GM21423 (cell line): ENCODE data around the gene SUSD1.
"Not testable (repeated sequence)": the region's sequence is repeated elsewhere in the genome, so short reads cannot be mapped to it uniquely, and the experiment has no call there.

Source experiments
- ATAC-seq: cut with Tn5 transposase; IDR thresholded peaks from one replicate; pipeline ENCODE4 v1.9.1; 2021; ENCODE audit warnings: mild to moderate bottlenecking, moderate library complexity; ENCODE audit not compliant: unreplicated experiment

SUSD1 gene

DNA sequence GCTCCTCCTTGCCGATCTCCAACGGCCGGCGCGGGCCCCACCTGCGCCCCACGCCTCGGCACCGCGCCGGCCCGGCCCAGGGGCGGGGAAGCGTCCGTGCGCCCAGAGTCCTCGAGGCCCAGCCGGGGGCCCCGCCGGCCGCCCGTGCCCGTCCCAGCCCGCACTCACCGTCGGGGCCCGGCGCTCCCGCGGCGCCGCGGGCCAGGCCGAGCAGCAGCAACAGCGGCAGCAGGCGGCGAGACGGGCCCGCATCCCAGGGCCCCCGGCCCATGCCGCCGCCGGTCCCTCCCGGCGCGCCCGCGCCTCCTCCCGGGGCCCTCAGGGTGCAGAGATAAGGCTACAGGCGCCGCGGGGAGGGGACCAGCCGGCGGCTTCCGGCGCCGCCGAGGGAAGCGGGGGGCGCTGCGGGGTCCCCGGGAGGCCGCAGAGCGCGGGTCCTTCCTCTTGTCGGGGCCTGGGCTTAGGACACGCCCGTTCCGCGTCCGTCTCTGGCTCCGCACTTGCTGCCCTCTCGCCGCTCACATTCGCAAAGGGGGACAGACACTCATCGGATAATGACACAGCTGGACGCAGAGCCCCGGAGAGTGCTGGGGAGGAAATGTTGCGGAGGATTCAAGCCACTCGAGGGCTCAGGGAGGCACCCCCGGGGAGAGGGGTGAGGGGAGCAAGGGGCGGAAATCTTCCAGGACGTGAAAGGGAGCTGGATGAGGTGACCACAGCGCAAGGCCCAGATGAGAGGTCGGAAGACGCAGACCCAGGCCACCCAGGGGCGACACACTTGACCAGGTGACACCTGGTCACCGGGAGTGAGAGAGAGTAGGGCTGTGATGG is at the start of gene SUSD1:
SUSD1 (minus strand) TSS at position 333 of the 831 bp plus-strand sequence; CDS start at position 271, 62 bp downstream.
- ATAC-seq = peak; percentile 45

DNA sequence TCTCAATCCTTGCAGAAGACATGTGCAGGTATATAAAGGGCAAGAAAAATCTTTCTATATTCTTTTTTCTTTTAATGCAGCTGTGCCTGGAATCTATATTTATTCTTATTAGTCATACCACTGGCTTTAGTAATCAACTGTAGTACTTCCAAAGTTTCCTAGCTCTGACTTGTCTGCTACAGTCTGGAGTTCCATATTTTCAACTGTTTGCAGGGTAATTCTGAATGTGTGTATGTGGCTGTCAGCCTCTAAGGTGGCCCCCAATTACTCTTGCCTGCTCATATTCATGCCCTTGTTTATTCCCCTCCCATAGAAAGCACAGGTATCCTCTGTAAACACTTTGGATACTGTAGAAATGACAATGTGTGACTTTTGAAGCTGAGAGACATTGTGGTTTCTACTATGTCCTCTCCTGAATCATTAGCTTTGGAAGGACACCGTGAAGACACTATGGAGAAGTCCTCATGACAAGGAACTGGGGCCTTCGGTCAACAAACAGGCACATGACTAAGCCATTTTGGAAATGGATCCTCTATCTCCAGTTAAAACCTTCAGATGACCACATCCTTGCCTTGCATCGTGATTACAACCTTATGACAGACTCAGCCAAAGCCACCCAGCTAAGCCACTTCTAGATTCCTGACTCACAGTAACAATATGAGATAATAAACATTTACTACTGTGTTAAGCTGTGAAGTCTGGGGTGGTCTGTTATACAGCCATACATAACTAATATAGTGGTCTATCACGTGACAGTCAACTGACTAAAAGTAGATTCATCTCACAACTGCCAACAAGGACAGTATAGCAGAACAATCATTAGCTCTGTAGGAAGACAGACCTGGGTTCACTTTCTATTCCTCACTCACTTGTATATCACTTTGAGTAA is 49.5 kb upstream of the SUSD1 start:
- peak; percentile 83 for ATAC-seq

DNA sequence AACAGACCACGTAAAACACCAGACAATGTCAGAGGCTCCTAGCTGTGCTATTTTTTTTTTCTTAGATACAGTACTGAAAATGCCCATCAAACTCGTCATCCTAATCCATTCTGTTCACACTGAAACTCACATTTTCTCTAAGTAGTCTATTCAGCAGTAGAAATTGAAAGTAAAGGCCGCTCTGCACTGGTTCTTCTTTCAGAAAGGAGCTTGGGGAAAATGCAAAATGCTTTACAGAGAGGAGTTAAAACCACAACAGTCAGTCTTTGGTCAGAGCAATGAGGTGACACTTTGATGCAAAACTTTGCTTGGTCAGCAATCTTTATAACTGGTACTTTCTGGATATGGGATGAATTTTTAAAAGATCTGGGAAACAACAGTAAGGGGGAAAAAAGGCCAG is 43.8 kb upstream of the SUSD1 start:
- peak; percentile 94 for ATAC-seq

DNA sequence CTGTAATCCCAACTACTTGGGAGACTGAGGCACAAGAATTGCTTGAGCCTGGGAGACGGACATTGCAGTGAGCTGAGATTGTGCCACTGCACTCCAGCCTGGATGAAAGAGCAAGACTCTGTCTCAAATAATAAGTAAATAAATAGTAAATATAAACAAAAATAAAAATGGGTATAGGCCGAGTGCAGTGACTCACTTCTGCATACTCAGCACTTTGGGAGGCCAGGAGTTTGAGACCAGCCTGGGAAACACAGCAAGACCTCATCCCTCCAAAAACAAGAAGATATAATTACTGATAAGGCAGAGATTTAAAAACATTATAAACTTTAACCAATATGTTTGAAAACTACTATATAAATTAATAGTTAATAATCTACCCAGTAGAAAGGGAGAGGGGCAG is 37.8 kb upstream of the SUSD1 start:
- ATAC-seq = no peak

DNA sequence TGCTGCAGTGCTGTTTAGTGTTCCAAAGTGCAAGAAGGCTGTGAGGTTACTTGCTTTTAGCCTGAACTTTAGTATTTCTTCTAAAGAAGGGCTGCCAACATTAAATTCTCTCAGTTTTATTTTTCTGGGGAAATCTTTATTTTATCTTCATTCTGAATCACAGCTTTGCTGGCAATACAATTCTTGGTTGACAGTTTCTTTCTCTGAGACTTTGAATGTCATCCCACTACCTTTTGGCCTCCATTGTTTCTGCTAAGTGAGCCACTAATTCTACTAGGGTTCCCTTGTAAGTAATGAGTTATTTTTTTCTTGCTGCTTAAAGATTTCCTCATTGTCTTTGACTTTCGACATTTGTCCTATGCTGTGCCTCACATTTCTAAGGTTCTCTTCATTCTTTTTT is 32.4 kb upstream of the SUSD1 start:
- no peak for ATAC-seq

DNA sequence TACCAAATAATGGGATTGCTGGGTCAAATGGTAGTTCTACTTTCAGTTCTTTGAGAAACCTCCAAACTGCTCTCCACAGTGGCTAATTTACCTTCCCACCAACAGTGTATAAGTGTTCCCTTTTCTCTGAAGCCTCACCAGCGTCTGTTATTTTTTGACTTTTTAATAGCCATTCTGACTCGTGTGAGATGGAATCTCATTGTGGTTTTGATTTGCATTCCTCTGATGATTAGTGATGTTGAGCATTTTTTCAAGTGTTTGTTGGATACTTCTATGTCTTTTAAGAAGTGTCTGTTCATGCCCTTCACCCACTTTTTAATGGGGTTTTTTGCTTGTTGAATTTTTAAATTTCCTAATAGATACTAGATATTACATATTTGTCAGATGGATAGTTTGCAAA is 28.4 kb upstream of the SUSD1 start:
- ATAC-seq = no peak

DNA sequence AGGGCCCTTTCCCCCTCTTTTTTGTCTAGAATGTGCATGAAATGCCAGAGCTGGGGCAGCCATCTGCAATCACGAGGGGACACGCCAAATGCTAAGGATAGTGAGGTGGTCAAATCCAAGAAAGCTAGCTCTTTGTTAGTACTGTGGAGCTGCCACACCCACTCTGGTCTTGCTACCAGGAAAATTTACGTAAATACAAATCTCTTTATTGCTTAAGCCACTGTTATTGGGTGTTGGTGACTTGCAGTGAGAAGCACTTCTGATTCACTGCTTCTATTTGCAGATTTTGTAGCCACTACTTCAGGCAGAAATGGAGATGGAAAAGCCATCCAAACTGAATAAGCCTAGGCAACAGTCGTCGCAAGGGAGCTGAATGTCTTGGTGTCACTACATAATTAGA is 25.6 kb upstream of the SUSD1 start:
- ATAC-seq = no peak

DNA sequence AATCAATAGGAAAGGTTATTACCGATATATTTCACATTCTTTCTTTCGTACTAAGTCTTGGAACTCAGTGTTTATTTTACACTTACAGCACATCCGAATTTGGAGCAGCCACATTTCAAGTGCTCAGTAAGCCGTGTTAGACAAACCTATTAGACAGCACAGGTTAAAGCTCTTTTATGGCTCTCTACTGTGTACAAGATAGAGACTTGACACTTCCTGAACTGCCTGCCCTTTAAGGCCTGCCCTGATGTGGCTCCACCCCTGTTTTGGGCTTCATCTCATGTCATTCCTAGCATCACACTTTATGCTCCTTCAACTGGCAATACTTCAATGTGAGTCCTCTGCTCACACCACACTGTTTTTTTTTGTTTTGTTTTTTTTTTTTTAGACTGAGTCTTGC is 23.5 kb upstream of the SUSD1 start:
- ATAC-seq = no peak

DNA sequence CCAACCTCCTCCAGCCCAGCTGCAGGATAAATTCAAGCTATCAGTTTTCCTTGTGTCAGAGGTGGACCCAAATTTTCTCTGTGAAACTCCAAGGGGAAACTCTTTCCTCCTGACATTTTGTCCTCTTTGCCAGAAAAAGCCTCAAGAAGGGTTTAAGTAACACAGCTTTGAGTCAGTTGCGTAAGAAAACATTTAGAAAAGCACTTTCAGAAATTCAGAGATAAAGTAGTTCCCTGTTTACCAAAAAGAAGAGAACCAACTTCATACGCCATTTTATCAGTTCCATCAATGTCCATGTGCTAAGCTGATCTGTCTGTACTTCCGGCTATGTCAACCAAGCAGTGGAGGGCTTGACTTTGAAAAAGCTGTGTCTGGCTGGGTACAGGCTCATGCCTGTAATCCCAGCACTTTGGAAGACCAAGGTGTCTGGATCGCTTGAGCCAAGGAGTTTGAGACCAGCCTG is 19.9 kb upstream of the SUSD1 start:
- no peak for ATAC-seq

DNA sequence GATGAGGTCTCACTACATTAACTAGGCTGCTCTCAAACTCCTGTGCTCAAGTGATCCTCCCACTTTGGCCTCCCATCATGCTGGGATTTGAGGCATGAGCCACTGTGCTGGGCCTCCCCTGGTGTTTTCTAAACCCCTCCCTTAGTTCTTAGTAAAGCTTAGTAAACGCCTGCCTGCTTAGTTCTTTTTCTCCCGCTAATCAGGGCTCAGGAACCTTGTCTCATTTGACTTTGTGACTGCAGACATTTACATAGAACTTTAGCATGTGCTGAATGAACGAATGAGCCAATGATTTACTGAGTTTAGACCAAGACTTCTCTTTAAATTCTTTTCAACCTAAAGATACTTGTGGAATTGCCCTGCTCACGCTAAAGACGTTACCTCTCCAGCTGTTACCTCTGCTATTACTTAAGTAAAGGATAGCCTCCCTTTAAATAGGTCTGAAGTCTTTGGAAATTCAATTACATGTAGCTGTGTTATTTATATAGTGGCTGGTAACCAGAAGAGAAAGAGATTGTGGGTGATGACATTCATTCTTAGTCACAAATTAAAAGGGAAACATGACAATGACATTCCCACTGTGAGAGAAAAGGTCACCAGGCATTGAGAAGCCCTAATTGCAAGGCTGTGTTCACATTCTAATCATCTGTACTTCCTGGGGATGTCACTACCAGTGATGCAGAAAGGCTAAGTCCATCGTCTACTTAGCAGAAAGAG is 18.6 kb upstream of the SUSD1 start:
- ATAC-seq = no peak

DNA sequence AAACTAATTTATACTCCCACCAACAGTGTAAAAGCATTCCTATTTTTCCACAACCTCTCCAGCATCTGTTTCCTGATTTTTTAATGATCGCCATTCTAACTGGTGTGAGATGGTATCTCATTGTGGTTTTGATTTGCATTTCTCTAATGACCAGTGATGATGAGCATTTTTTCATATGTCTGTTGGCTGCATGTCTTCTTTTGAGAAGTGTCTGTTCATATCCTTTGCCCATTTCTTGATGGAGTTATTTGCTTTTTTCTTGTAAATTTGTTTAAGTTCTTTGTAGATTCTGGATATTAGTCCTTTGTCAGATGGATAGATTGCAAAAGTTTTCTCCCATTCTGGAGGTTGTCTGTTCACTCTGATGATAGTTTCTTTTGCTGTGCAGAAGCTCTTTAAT is 15.2 kb upstream of the SUSD1 start:
- ATAC-seq = not testable (repeated sequence)

DNA sequence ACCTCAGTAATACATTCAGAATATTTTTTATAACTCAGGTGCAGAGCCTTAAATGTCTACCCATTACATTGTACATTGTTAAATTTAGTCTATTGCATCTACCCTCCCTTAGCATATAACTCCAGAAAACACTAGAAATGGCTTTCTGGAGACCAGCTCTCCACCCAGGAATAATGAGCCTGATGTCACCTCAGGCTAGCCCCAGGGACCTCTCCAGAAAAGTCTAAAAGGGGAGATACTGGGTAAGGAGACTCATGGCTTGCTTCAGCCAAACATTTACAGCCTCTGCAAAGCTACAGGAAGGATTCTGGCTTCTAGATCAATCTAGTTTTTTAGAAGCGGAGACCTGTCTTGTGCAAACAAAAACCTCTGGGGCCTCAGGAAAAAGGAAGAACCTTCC is 13.8 kb upstream of the SUSD1 start:
- ATAC-seq = no peak

DNA sequence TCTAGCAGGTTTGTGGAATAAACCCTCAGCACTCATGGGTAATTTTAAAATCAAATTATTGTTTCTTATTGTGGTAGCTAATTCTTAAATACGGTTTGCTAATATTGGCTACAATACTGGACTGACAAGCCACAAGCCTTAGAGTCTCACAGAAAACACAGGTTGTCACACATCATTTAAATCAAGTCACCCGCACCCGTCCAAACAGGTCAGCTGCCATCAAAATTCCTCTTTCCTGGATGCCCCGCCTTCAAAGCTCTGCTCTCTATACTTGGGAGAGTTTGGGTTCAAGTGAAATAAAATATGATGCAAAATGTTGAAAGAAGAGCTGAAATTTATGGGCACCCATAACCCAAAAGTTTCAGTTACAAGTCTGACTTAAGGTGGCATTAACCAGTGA is 12.3 kb upstream of the SUSD1 start:
- no peak for ATAC-seq

DNA sequence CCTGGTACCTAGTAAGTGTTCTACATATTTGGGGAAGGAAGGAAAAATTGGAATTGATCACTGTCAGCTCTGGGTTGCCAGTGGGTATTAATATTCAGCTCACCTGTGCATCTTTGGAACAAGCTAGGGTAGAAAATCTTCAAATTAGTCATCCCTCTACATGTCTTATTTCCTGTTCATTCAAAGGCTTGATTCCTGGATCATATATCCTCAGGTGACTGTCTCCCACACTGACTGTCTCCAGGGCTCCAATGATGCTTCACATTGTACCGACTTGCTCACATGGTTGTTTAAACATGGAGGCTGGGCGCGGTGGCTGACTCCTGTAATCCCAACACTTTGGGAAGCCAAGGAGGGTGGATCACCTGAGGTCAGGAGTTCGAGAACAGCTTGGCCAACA is 11.6 kb upstream of the SUSD1 start:
- no peak for ATAC-seq

DNA sequence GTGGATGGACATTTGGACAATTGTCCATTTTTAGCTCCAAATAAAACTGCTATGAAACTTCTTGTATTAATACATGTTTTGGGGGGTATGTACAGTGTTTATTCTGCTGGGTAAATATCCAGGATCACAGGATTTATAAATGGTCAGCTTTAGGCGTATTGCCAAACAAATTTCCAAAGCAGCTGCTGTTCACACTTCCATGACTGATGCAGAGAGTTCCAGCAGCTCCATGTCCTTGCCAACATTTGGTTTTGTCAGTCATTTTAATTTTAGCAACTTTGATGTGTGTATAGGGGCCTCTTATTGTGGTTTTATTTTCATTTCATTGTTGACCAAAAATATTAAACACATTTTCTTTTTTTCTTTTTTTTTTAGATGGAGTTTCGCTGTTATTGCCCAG is 9.8 kb upstream of the SUSD1 start:
- no peak for ATAC-seq

DNA sequence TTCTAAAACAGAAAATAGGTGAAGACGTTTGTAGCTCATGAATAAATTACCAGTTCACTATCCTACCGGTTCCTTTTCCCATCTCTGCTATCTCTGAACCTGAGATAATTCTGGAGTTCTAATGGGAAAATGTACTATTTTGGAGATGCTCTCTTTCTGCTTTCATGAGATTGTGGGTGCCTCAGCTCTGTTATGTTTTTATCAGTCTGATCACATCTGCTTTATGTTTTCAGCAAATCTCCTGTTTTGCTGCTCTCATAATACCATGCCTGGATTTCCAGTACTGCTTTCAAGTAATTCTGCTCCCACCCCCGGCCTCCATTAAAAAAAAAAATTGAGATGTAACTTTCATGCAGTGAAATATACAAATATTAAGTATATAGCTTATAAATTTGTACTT is 9.1 kb upstream of the SUSD1 start:
- no peak for ATAC-seq

DNA sequence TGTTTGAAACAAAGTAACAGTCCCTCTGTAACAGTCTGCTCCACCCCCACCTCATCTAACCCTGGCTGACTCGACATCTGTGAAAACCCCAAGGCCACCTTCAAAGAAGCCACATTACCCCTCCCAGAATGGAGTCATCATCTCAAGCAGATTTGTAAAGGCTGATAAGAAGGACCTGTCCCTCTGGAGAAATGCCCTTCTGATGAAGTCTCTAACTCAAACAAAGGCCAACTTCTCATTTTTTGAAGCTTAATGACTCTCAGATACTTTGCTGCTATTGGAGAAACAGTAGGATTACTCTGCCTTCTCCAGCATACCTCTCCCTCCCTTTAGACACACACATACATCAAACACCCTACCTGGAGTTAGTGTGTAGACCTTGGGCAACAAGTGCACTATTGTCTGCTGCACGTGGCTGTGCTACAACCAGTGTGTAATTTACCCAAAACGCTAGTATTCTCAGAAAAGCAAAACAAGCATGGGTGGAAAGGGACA is 5.3 kb upstream of the SUSD1 start:
- no peak for ATAC-seq

DNA sequence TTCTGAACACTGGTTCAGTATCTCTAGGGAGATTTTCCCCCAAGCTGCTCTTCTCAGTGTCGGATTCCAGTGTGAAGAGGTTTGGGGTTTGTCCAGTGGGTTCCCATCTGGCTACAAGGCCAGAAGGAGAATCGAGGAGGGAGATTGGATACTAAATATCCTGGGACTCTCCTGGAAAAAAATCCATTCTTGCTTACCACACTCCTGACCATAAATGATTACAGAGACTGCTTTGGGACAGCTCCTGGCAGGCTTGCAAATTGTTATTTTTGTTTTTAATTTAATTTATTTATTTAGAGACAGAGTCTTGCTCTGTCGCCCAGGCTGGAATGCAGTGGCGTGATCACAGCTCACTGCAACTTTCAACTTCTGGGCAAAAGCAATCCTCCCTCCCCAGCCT is 4.7 kb upstream of the SUSD1 start:
- no peak for ATAC-seq

DNA sequence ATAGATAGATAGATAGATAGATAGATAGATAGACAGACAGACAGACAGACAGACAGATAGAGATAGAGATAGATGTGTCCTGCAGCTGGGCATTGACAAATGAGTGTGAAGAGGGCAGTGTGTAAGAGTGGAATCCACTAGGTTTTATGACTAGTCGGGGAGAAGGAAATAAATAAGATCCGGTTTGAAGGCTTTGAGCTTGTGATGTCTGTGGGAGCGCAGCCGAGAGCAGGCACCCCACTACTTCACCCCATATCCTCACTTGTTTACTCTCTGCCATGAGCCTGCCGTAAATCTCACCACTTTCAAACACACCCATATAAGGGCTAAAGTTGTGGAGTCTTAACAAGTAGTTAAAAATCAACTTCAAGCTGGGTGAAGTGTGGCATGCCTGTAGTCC is 1.4 kb upstream of the SUSD1 start:
- ATAC-seq = no peak

DNA sequence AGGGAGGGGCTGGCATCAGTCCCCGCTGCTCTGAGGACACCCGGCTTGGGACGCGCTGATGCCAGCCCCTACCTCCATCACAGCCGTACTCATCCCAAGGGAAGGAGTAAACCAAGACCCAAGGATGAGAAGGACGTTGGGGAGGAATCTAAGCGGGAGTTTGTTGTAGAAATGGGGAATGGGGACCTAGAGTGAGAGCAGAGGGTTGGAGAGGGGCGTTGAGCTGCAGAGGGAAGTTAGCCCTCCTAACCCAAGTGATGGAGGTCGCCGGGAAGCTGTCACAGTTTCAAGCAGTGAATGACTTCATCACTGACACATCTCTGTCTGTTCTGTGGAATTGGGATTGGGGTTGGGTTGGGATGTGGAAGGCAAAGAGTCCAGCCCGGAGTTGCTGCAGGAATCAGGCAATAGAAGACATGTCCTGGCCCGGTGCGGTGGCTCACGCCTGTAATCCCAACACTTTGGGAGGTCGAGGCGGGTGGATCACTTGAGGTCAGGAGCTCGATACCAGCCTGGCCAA is 759 bp upstream of the SUSD1 start:
- ATAC-seq = no peak
